H9 (cell line): ENCODE measurements around the gene DUS2. TPM values are rescaled to one million over a fixed set of nuclear protein-coding genes. Genes with fewer than 3 reads are reported as not detected.

Source experiments
- DNase-seq: peaks from one replicate; pipeline ENCODE4 v3.0.0-alpha.2; 2017
- H2AFZ ChIP-seq: one replicate; pipeline ENCODE4 v1.6.1; 2013; ENCODE audit warnings: mild to moderate bottlenecking, low read length, control low read depth, moderate library complexity
- H2AK5ac ChIP-seq: 2 replicates; pipeline ENCODE4 v1.6.1; 2013; ENCODE audit warnings: low read length, control low read depth, mixed read lengths; ENCODE audit not compliant: insufficient read length
- H2BK120ac ChIP-seq: one replicate; pipeline ENCODE4 v1.6.1; 2013; ENCODE audit warnings: low read depth, mild to moderate bottlenecking, low read length, control low read depth, inconsistent platforms; ENCODE audit not compliant: poor library complexity, severe bottlenecking
- H2BK12ac ChIP-seq: 2 replicates; pipeline ENCODE4 v1.6.1; 2013; ENCODE audit warnings: low read length, control low read depth, mixed read lengths, low read depth; ENCODE audit not compliant: insufficient read length
- H2BK15ac ChIP-seq: 2 replicates; pipeline ENCODE4 v1.6.1; 2013; ENCODE audit warnings: low read depth, low read length, control low read depth
- H2BK20ac ChIP-seq: one replicate; pipeline ENCODE4 v1.6.1; 2013; ENCODE audit warnings: low read depth, mild to moderate bottlenecking, low read length, control low read depth, inconsistent platforms; ENCODE audit not compliant: poor library complexity, severe bottlenecking
- H2BK5ac ChIP-seq: 2 replicates; pipeline ENCODE4 v1.6.1; 2013; ENCODE audit warnings: low read length, control low read depth, mixed read lengths; ENCODE audit not compliant: insufficient read length
- H3K14ac ChIP-seq: 2 replicates; pipeline ENCODE4 v1.6.1; 2013; ENCODE audit warnings: low read length, control low read depth; ENCODE audit not compliant: insufficient read depth
- H3K18ac ChIP-seq: 2 replicates; pipeline ENCODE4 v1.6.1; 2013; ENCODE audit warnings: low read depth, mild to moderate bottlenecking, mixed read lengths, low read length, control low read depth; ENCODE audit not compliant: insufficient read length
- H3K23ac ChIP-seq: 2 replicates; pipeline ENCODE4 v1.6.1; 2013; ENCODE audit warnings: low read length, control low read depth, mixed read lengths, low read depth; ENCODE audit not compliant: insufficient read length
- H3K23me2 ChIP-seq: 2 replicates; pipeline ENCODE4 v1.6.1; 2013; ENCODE audit warnings: low read depth, mild to moderate bottlenecking, mixed read lengths, low read length, control low read depth; ENCODE audit not compliant: insufficient read length, poor library complexity, severe bottlenecking
- H3K27ac ChIP-seq: 2 replicates; pipeline ENCODE4 v1.5.1; 2013; ENCODE audit warnings: low read length, control low read depth, mixed read lengths, low read depth; ENCODE audit not compliant: insufficient read length
- H3K27me3 ChIP-seq: 2 replicates; pipeline ENCODE4 v1.6.1; 2013; ENCODE audit warnings: low read length, control low read depth, inconsistent platforms; ENCODE audit not compliant: insufficient read depth
- H3K4ac ChIP-seq: 2 replicates; pipeline ENCODE4 v1.6.1; 2013; ENCODE audit warnings: low read depth, mild to moderate bottlenecking, control low read depth, inconsistent platforms, low read length, moderate library complexity
- H3K4me1 ChIP-seq: 2 replicates; pipeline ENCODE4 v1.6.1; 2013; ENCODE audit warnings: low read length, control low read depth, inconsistent platforms; ENCODE audit not compliant: insufficient read depth
- H3K4me2 ChIP-seq: 2 replicates; pipeline ENCODE4 v1.6.1; 2013; ENCODE audit warnings: low read length, control low read depth, mixed read lengths; ENCODE audit not compliant: insufficient read length, insufficient read depth
- H3K56ac ChIP-seq: 2 replicates; pipeline ENCODE4 v1.6.1; 2013; ENCODE audit warnings: low read depth, mild to moderate bottlenecking, mixed read lengths, low read length, control low read depth; ENCODE audit not compliant: insufficient read length
- H3K79me1 ChIP-seq: 2 replicates; pipeline ENCODE4 v1.6.1; 2013; ENCODE audit warnings: low read depth, mild to moderate bottlenecking, moderate library complexity, low read length, control low read depth, inconsistent platforms; ENCODE audit not compliant: insufficient read depth, poor library complexity, severe bottlenecking
- H3K79me2 ChIP-seq: 2 replicates; pipeline ENCODE4 v1.6.1; 2013; ENCODE audit warnings: low read length, control low read depth, inconsistent platforms; ENCODE audit not compliant: insufficient read depth
- H3K9ac ChIP-seq: 2 replicates; pipeline ENCODE4 v1.6.1; 2013; ENCODE audit warnings: low read length, control low read depth, mixed read lengths; ENCODE audit not compliant: insufficient read length; ENCODE audit errors: extremely low read depth
- H3K9me3 ChIP-seq: one replicate; pipeline ENCODE4 v1.6.1; 2013; ENCODE audit warnings: low read depth, low read length, inconsistent platforms; ENCODE audit not compliant: control insufficient read depth
- H3T11ph ChIP-seq: one replicate; pipeline ENCODE4 v1.6.1; 2013; ENCODE audit warnings: mild to moderate bottlenecking, low read length, control low read depth, inconsistent platforms
- H4K20me1 ChIP-seq: one replicate; pipeline ENCODE4 v1.6.1; 2013; ENCODE audit not compliant: control insufficient read depth, insufficient read length, insufficient read depth
- H4K5ac ChIP-seq: 2 replicates; pipeline ENCODE4 v1.6.1; 2013; ENCODE audit warnings: low read depth, mild to moderate bottlenecking, mixed read lengths, low read length, control low read depth; ENCODE audit not compliant: insufficient read length
- H4K8ac ChIP-seq: replicated peaks from 2 replicates; pipeline ENCODE4 v1.6.1; 2013; ENCODE audit warnings: low read length, control low read depth, mixed read lengths, low read depth; ENCODE audit not compliant: insufficient read length
- H4K91ac ChIP-seq: 2 replicates; pipeline ENCODE4 v1.6.1; 2013; ENCODE audit warnings: low read depth, mild to moderate bottlenecking, moderate library complexity, mixed read lengths, low read length, control low read depth; ENCODE audit not compliant: insufficient read length
- H3K27ac Mint-ChIP-seq, 3 experiments: 2 replicates in 2 of 3; 3 replicates in 1 of 3; pipeline ENCODE4 v1.8.0; 2020 to 2021; ENCODE audit warnings: mixed read lengths in 3 of 3, mild to moderate bottlenecking in 1 of 3, moderate library complexity in 1 of 3
- H3K27me3 Mint-ChIP-seq: 2 replicates; pipeline ENCODE4 v1.8.0; 2021; ENCODE audit warnings: low read depth, mild to moderate bottlenecking, moderate library complexity, mixed read lengths
- H3K36me3 Mint-ChIP-seq, 3 experiments: 2 replicates in 2 of 3; 3 replicates in 1 of 3; pipeline ENCODE4 v1.8.0; 2020 to 2021; ENCODE audit warnings: low read depth in 3 of 3, mixed read lengths in 3 of 3; ENCODE audit not compliant: insufficient read depth in 1 of 3
- H3K4me1 Mint-ChIP-seq, 2 experiments: 2 replicates each; pipeline ENCODE4 v1.8.0; 2020; ENCODE audit warnings: mixed read lengths in 2 of 2
- H3K4me3 Mint-ChIP-seq, 2 experiments: 2 replicates in 1 of 2; 3 replicates in 1 of 2; pipeline ENCODE4 v1.8.0; 2020 to 2021; ENCODE audit warnings: mild to moderate bottlenecking in 2 of 2, mixed read lengths in 2 of 2, moderate library complexity in 1 of 2
- H3K9me3 Mint-ChIP-seq, 2 experiments: 2 replicates in 1 of 2; 3 replicates in 1 of 2; pipeline ENCODE4 v1.8.0; 2020; ENCODE audit warnings: mild to moderate bottlenecking in 2 of 2, mixed read lengths in 2 of 2, moderate library complexity in 1 of 2
- CTCF ChIP-seq: fragments of 200-600 bp; sonication (generic); conservative IDR thresholded peaks from 3 replicates; pipeline ENCODE4 v1.8.0; 2021; ENCODE audit warnings: antibody characterized with exemption, mild to moderate bottlenecking
- WGBS: extraction: QIAGEN DNeasy Blood & Tissue Kit; methylation state at CpG from one replicate; pipeline ENCODE4 v1.1.7; 2013; ENCODE audit warnings: missing lambda C conversion rate, low lambda C conversion rate, mixed read lengths; ENCODE audit not compliant: insufficient read length; ENCODE audit errors: extremely low coverage; 5-methylcytosine and 5-hydroxymethylcytosine counted together
- total RNA-seq: library from RNA; stranded (reverse); gene quantifications from 2 replicates; pipeline ENCODE4 v1.2.1, GENCODE V29; 2021

DUS2 gene
- total RNA-seq, 1 experiment from 2014 or later: 28.5 TPM

- Histone ChIP-seq H4K5ac (no peak overlapping the region), H3K79me2 (no peaks in the 10 kb centered on the region), H2BK15ac (no peak overlapping the region), H2BK12ac (no peak overlapping the region), H3K23me2 (no peaks in the 10 kb centered on the region), H3K4me1 (no peaks in the 10 kb centered on the region), H3K79me1 (no peaks in the 10 kb centered on the region), H3K27me3 (no peaks in the 10 kb centered on the region), H3K14ac (no peak overlapping the region), H2BK120ac (no peak overlapping the region), H4K91ac (no peak overlapping the region), H3K4me2 (no peak overlapping the region), H3K9me3 (no peaks in the 10 kb centered on the region), H2AK5ac (no peak overlapping the region), H3K4ac (no peak overlapping the region), H2BK5ac (no peak overlapping the region), H4K20me1 (no peaks in the 10 kb centered on the region), H3T11ph (no peak overlapping the region), H3K9ac (no peak overlapping the region), H2AFZ (no peak overlapping the region), H3K56ac (no peak overlapping the region), H2BK20ac (no peak overlapping the region), H4K8ac (no peak overlapping the region), H3K27ac (no peak overlapping the region), H3K18ac (no peak overlapping the region), H3K23ac (no peak overlapping the region)
- H3K27ac Mint-ChIP-seq: no peak overlapping the region; a peak in 1 of 7 replicates
- WGBS: no CpG with 5 or more reads among the region's 7 CpGs
- H3K4me1 Mint-ChIP-seq: no peaks in the 10 kb centered on the region
- no peaks in the 10 kb centered on the region for H3K9me3 Mint-ChIP-seq
- no peak overlapping the region for H3K4me3 Mint-ChIP-seq
- DNase-seq: no peak
- peaks cover 4 to 16% (median 11%) of the 10 kb centered on the region in 3 experiments; a peak in 6 of 7 replicates for H3K36me3 Mint-ChIP-seq
- no peak for TF ChIP-seq CTCF
- H3K27me3 Mint-ChIP-seq: no peaks in the 10 kb centered on the region
These were observed 23.0 kb downstream of the DUS2 start for GRCh38 chr16:68046106-68046505.
